DND-41 (cell line): ENCODE data around the gene MCTP1.

Source experiments
- ATAC-seq: fragments of 200-7000 bp; cut with Tn5 transposase; 3 replicates; pipeline ENCODE4 v1.9.1; 2021; ENCODE audit warnings: low read depth; ENCODE audit not compliant: insufficient read depth
- DNase-seq: peaks from one replicate; pipeline ENCODE4 v3.0.0-alpha.2; 2020
- H2AFZ ChIP-seq: 2 replicates; pipeline ENCODE4 v1.6.0; 2012; ENCODE audit warnings: low read depth, low read length
- H3K27ac ChIP-seq: 2 replicates; pipeline ENCODE4 v1.5.1; 2012; ENCODE audit warnings: low read length, inconsistent platforms
- H3K27me3 ChIP-seq: fragments of 200-600 bp; sonication (generic); 2 replicates; pipeline ENCODE4 v1.6.0; 2012; ENCODE audit warnings: low read length, mild to moderate bottlenecking, inconsistent platforms; ENCODE audit not compliant: insufficient read depth, poor library complexity
- H3K36me3 ChIP-seq: 2 replicates; pipeline ENCODE4 v1.5.1; 2012; ENCODE audit warnings: low read length, inconsistent platforms; ENCODE audit not compliant: insufficient read depth
- H3K4me1 ChIP-seq: 2 replicates; pipeline ENCODE4 v1.5.1; 2012; ENCODE audit warnings: mild to moderate bottlenecking, low read length; ENCODE audit not compliant: insufficient read depth
- H3K4me2 ChIP-seq: 2 replicates; pipeline ENCODE4 v1.6.0; 2012; ENCODE audit warnings: mild to moderate bottlenecking, moderate library complexity, low read length, inconsistent platforms; ENCODE audit not compliant: insufficient read depth
- H3K4me3 ChIP-seq, 2 experiments: fragments of 200-600 bp in 1 of 2; shearing (Covaris generic) in 1 of 2; 2 replicates each; pipeline ENCODE4 v1.5.1; 2012 to 2016; ENCODE audit warnings: inconsistent platforms in 2 of 2, low read length in 2 of 2, mild to moderate bottlenecking in 2 of 2, low read depth in 1 of 2, moderate library complexity in 1 of 2
- H3K79me2 ChIP-seq: 2 replicates; pipeline ENCODE4 v1.6.0; 2012; ENCODE audit warnings: low read length, inconsistent platforms; ENCODE audit not compliant: insufficient read depth
- H3K9ac ChIP-seq: 2 replicates; pipeline ENCODE4 v1.6.0; 2012; ENCODE audit warnings: low read depth, mild to moderate bottlenecking, inconsistent platforms, low read length, moderate library complexity
- H3K9me3 ChIP-seq: 2 replicates; pipeline ENCODE4 v1.5.1; 2012; ENCODE audit warnings: low read length, moderate library complexity, mild to moderate bottlenecking, inconsistent platforms; ENCODE audit not compliant: insufficient read depth, severe bottlenecking
- H4K20me1 ChIP-seq: 2 replicates; pipeline ENCODE4 v1.6.0; 2012; ENCODE audit warnings: low read length; ENCODE audit not compliant: insufficient read depth
- CTCF ChIP-seq: IDR thresholded peaks from 2 replicates; pipeline ENCODE4 v1.5.1; 2012; ENCODE audit warnings: borderline replicate concordance, low read length, moderate library complexity, mild to moderate bottlenecking; ENCODE audit not compliant: poor library complexity, severe bottlenecking; ENCODE audit errors: extremely low read depth
- EZH2 ChIP-seq: IDR thresholded peaks from 3 replicates; pipeline ENCODE4 v1.6.1; 2012; ENCODE audit warnings: borderline replicate concordance, low read depth, mild to moderate bottlenecking, moderate library complexity, low read length, inconsistent platforms; ENCODE audit not compliant: severe bottlenecking

MCTP1 gene

GRCh38 chr5:94810281-94810680 lies 474.6 kb downstream of the MCTP1 start:
- H3K27me3 ChIP-seq: no peaks in the 10 kb centered on the region
- H3K36me3 ChIP-seq: no peaks in the 10 kb centered on the region
- no peak for DNase-seq
- no peak for ATAC-seq
- H3K79me2 ChIP-seq: no peaks in the 10 kb centered on the region
- no peak overlapping the region for H3K4me2 ChIP-seq
- no peak overlapping the region for H3K27ac ChIP-seq
- no peaks in the 10 kb centered on the region for H3K4me1 ChIP-seq
- H4K20me1 ChIP-seq: no peaks in the 10 kb centered on the region
- H3K9ac ChIP-seq: no peak overlapping the region
- no peak overlapping the region for H2AFZ ChIP-seq
- no peak for TF ChIP-seq CTCF
- TF ChIP-seq EZH2: no peak
- H3K9me3 ChIP-seq: no peaks in the 10 kb centered on the region
- no peak overlapping the region for H3K4me3 ChIP-seq

DNA sequence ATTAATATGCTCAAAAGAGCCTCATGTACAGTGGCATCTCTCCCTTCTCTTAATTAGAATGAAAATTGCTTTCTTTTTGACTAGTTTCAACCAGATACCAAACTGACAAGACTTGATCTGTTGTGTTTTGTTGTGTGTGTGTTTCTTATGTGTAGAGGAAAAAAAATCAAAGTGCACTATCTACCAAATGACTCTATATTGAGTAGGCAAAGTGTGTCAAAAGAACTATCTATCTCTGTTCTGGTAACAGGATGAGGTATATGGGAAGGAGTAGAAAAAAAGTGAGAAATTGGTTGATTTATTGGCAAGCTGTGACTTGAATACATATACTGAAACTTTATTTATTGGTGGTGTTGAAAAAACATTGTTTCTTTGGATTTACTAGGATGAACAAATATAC lies 476.4 kb downstream of the MCTP1 start:
- no peak overlapping the region for H3K4me3 ChIP-seq
- ATAC-seq: no peak
- no peaks in the 10 kb centered on the region for H3K9me3 ChIP-seq
- no peaks in the 10 kb centered on the region for H3K27me3 ChIP-seq
- H4K20me1 ChIP-seq: no peaks in the 10 kb centered on the region
- H3K9ac ChIP-seq: no peak overlapping the region
- no peak overlapping the region for H3K27ac ChIP-seq
- no peaks in the 10 kb centered on the region for H3K4me1 ChIP-seq
- H3K79me2 ChIP-seq: no peaks in the 10 kb centered on the region
- TF ChIP-seq CTCF: no peak
- TF ChIP-seq EZH2: no peak
- no peaks in the 10 kb centered on the region for H3K36me3 ChIP-seq
- H2AFZ ChIP-seq: no peak overlapping the region
- no peak overlapping the region for H3K4me2 ChIP-seq
- DNase-seq: no peak

DNA sequence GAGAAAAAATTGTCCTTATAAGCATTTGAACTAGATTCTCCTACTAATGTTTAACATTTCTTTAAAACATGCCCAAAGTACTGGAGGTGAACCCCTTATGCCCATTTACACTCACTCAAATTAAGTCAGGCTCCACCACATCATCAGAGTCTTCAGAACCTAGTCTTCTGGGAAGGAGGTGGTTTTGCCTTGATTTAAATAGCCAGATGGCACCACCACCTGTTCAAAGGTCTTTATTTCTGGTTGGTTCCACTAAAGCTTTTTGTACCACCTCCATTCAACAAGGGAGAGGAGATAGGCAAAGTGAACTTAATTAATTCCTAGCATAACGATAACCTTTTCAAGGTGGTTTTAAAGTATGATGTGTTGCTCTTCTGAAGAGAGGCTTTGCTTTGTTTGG lies 476.9 kb downstream of the MCTP1 start:
- H2AFZ ChIP-seq: no peak overlapping the region
- H3K4me1 ChIP-seq: no peaks in the 10 kb centered on the region
- no peaks in the 10 kb centered on the region for H4K20me1 ChIP-seq

More for the DNA sequence above, 476.9 kb downstream of the MCTP1 start:
- DNase-seq (no peak), ATAC-seq (no peak)
- Histone ChIP-seq H3K79me2 (no peaks in the 10 kb centered on the region), H3K27ac (no peak overlapping the region), H3K9me3 (no peaks in the 10 kb centered on the region), H3K27me3 (no peaks in the 10 kb centered on the region), H3K4me3 (no peak overlapping the region), H3K36me3 (no peaks in the 10 kb centered on the region), H3K9ac (no peak overlapping the region), H3K4me2 (no peak overlapping the region)
- TF ChIP-seq CTCF: no peak
- no peak for TF ChIP-seq EZH2
